K562 (cell line): ENCODE data around the gene PPRC1. TPM values are rescaled to one million over a fixed set of nuclear protein-coding genes. Genes with fewer than 3 reads are reported as not detected.

Experiments used
- ADNP ChIP-seq: fragments of 200-800 bp; sonication (Bioruptor generic); IDR thresholded peaks from 2 replicates; pipeline ENCODE4 v1.6.1; 2016; ENCODE audit warnings: missing genetic modification characterization, missing compliant biosample characterization
- CEBPB ChIP-seq: fragments of 450-650 bp; IDR thresholded peaks from 2 replicates; pipeline ENCODE4 v1.6.1; 2016; ENCODE audit warnings: missing genetic modification characterization, missing compliant biosample characterization
- CREB1 ChIP-seq, 2 experiments: sonication (generic) in 1 of 2; formaldehyde crosslinking in 1 of 2; IDR thresholded peaks; 2 replicates each; pipeline versions ENCODE4 v1.6.1 to v1.8.0; 2012 to 2022; ENCODE audit warnings: inconsistent platforms in 1 of 2, mild to moderate bottlenecking in 1 of 2, missing genetic modification reagents in 1 of 2, moderate library complexity in 1 of 2
- GABPB1 ChIP-seq: sonication (generic); formaldehyde crosslinking; IDR thresholded peaks from 2 replicates; pipeline ENCODE4 v1.8.0; 2022; ENCODE audit warnings: mild to moderate bottlenecking, missing genetic modification reagents
- GATA2 ChIP-seq: sonication (generic); formaldehyde crosslinking; IDR thresholded peaks from 2 replicates; pipeline ENCODE4 v1.4.0; 2020; ENCODE audit warnings: mild to moderate bottlenecking, missing genetic modification reagents
- HDAC2 ChIP-seq: fragments of 450-650 bp; IDR thresholded peaks from 2 replicates; pipeline ENCODE4 v1.6.1; 2016; ENCODE audit warnings: mild to moderate bottlenecking
- HDAC8 ChIP-seq: fragments of 450-650 bp; IDR thresholded peaks from 2 replicates; pipeline ENCODE4 v1.6.1; 2016; ENCODE audit warnings: mild to moderate bottlenecking, missing genetic modification characterization, moderate library complexity, missing compliant biosample characterization
- LEF1 ChIP-seq: fragments of 450-650 bp; IDR thresholded peaks from 2 replicates; pipeline ENCODE4 v1.6.1; 2016; ENCODE audit warnings: mild to moderate bottlenecking
- NONO ChIP-seq, 2 experiments: fragments of 200-400 bp in 1 of 2; fragments of 450-650 bp in 1 of 2; formaldehyde crosslinking in 1 of 2; IDR thresholded peaks; 2 replicates each; pipeline ENCODE4 v1.6.1; 2017; ENCODE audit warnings: low read depth in 2 of 2, mild to moderate bottlenecking in 2 of 2, moderate library complexity in 2 of 2, low read length in 1 of 2
- RNF2 ChIP-seq: sonication (generic); IDR thresholded peaks from 2 replicates; pipeline ENCODE4 v1.6.1; 2016
- SNRNP70 ChIP-seq: fragments of 200-400 bp; formaldehyde crosslinking; optimal IDR thresholded peaks from 2 replicates; pipeline ENCODE3; 2017; ENCODE audit warnings: low read depth, low read length
- TARDBP ChIP-seq: fragments of 450-650 bp; IDR thresholded peaks from 2 replicates; pipeline ENCODE4 v1.6.1; 2016
- ZNF263 ChIP-seq: sonication (generic); formaldehyde crosslinking; IDR thresholded peaks from 2 replicates; pipeline ENCODE4 v1.8.0; 2022; ENCODE audit warnings: mild to moderate bottlenecking, missing genetic modification reagents, borderline replicate concordance
- ZNF431 ChIP-seq: sonication (generic); formaldehyde crosslinking; IDR thresholded peaks from 2 replicates; pipeline ENCODE4 v1.8.0; 2022; ENCODE audit warnings: mild to moderate bottlenecking, missing genetic modification reagents
- polyA plus RNA-seq, 8 experiments: library from polyadenylated mRNA; depleted of rRNA in 4 of 8; stranded (reverse) in 5 of 8; unstranded in 3 of 8; fragments of >200 nt; fragmentation: Nextera tagmentation in 2 of 8; fragmentation: Illumina TruSeq in 1 of 8; extraction: Ambion mirVana in 2 of 8; extraction: Trizol in 1 of 8; gene quantifications; 2 replicates each; pipeline versions ENCODE4 v1.2.1 to v1.2.3, GENCODE V29; 2011 to 2014; ENCODE audit warnings: inconsistent platforms in 1 of 8, missing spikeins in 1 of 8
- total RNA-seq, 7 experiments: library from RNA; depleted of rRNA in 6 of 7; stranded (reverse); fragments of >200 nt in 6 of 7; fragmentation: Illumina TruSeq in 2 of 7; extraction: Trizol in 2 of 7; gene quantifications; 2 replicates each; pipeline versions ENCODE4 v1.2.1 to v1.2.3, GENCODE V29; 2011 to 2021; ENCODE audit warnings: low replicate concordance in 1 of 7
- TF ChIP-seq, protein P1 (sequence below), 2 experiments: fragments of 450-650 bp; conservative IDR thresholded peaks; 2 replicates each; pipeline ENCODE4 v1.6.1; 2017; ENCODE audit warnings: mild to moderate bottlenecking in 2 of 2, moderate library complexity in 2 of 2
- TF ChIP-seq, protein P2 (sequence below): fragments of 250-450 bp; sonication (Bioruptor Pico); IDR thresholded peaks from 2 replicates; pipeline ENCODE4 v1.5.0; 2021
- TF ChIP-seq, protein P3 (sequence below): sonication (generic); formaldehyde crosslinking; IDR thresholded peaks from 2 replicates; pipeline ENCODE4 v1.8.1; 2022; ENCODE audit warnings: missing genetic modification reagents
- TF ChIP-seq, protein P4 (sequence below): sonication (generic); formaldehyde crosslinking; IDR thresholded peaks from 2 replicates; pipeline ENCODE4 v1.8.1; 2022; ENCODE audit warnings: missing genetic modification reagents

The PPRC1 gene
- total and polyA plus RNA-seq, 9 of the 15 experiments (the other 6 are each of a cell fraction or from before 2014, with no cell fraction given) = 8.5 to 47.1 (median 16.2) TPM

DNA sequence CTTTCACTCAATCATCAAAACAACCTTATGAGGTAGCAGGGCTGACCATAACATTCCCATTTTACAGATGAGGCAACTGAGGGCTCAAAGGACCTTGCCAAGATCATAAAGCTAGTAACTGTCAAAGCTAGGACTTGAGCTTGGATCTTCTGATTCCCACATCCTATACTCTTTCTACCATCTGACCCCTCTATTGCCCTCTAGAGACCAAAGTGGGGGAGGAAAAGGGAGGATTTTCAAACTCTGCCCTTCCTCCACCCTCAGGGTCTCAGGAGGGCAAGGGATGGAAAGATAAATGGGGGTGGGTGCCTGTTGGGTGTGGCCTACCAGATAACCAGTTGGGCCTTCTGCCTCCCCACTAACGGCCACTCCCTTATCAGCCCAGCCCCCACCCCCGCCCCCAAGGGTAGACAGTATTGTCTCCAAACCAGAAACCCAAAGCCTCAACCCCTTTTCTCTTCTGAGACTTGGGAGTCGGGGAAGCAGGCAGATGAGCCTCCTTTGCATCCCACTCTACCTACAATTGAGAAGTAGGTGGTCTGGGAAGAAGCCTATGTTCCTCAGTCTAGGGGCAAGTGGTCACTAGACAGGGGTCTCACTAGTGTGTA lies 20.5 kb upstream of the PPRC1 start (continued):
- TF ChIP-seq, protein P1, sequence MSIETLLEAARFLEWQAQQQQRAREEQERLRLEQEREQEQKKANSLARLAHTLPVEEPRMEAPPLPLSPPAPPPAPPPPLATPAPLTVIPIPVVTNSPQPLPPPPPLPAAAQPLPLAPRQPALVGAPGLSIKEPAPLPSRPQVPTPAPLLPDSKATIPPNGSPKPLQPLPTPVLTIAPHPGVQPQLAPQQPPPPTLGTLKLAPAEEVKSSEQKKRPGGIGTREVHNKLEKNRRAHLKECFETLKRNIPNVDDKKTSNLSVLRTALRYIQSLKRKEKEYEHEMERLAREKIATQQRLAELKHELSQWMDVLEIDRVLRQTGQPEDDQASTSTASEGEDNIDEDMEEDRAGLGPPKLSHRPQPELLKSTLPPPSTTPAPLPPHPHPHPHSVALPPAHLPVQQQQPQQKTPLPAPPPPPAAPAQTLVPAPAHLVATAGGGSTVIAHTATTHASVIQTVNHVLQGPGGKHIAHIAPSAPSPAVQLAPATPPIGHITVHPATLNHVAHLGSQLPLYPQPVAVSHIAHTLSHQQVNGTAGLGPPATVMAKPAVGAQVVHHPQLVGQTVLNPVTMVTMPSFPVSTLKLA (conservative IDR thresholded peaks at IDR 0.05) = peak; percentile 43 to 66
- TF ChIP-seq, protein P2, sequence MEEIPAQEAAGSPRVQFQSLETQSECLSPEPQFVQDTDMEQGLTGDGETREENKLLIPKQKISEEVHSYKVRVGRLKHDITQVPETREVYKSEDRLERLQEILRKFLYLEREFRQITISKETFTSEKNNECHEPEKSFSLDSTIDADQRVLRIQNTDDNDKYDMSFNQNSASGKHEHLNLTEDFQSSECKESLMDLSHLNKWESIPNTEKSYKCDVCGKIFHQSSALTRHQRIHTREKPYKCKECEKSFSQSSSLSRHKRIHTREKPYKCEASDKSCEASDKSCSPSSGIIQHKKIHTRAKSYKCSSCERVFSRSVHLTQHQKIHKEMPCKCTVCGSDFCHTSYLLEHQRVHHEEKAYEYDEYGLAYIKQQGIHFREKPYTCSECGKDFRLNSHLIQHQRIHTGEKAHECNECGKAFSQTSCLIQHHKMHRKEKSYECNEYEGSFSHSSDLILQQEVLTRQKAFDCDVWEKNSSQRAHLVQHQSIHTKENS (CRISPR knock-in tag) = no peak
- TF ChIP-seq HDAC2 = peak; percentile 96
- no peak for TF ChIP-seq TARDBP
- TF ChIP-seq SNRNP70 = no peak
- TF ChIP-seq, protein P3, sequence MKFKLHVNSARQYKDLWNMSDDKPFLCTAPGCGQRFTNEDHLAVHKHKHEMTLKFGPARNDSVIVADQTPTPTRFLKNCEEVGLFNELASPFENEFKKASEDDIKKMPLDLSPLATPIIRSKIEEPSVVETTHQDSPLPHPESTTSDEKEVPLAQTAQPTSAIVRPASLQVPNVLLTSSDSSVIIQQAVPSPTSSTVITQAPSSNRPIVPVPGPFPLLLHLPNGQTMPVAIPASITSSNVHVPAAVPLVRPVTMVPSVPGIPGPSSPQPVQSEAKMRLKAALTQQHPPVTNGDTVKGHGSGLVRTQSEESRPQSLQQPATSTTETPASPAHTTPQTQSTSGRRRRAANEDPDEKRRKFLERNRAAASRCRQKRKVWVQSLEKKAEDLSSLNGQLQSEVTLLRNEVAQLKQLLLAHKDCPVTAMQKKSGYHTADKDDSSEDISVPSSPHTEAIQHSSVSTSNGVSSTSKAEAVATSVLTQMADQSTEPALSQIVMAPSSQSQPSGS (CRISPR knock-in tag) = no peak
- TF ChIP-seq, protein P4, sequence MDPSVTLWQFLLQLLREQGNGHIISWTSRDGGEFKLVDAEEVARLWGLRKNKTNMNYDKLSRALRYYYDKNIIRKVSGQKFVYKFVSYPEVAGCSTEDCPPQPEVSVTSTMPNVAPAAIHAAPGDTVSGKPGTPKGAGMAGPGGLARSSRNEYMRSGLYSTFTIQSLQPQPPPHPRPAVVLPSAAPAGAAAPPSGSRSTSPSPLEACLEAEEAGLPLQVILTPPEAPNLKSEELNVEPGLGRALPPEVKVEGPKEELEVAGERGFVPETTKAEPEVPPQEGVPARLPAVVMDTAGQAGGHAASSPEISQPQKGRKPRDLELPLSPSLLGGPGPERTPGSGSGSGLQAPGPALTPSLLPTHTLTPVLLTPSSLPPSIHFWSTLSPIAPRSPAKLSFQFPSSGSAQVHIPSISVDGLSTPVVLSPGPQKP = no peak
- TF ChIP-seq RNF2 = peak; percentile 94
- peak; percentile 21; the same call in 1 of the 2 replicates for TF ChIP-seq ZNF263 (CRISPR knock-in tag)
- TF ChIP-seq GABPB1 (CRISPR knock-in tag) = no peak
- TF ChIP-seq CEBPB = no peak
- peak; percentile 97 for TF ChIP-seq ADNP (tag)
- no peak for TF ChIP-seq ZNF431 (CRISPR knock-in tag)
- peak; percentile 84 for TF ChIP-seq GATA2 (CRISPR knock-in tag)
- TF ChIP-seq NONO (IDR thresholded peaks at IDR 0.05; ENCODE audit: low read depth in 2 of 2, low read length in 1 of 2) = peak in 1 of 2 experiments; percentile 35; a peak in 1 of 4 replicates
- TF ChIP-seq HDAC8 (tag) = no peak
- peak; percentile 87 for TF ChIP-seq LEF1
- TF ChIP-seq CREB1 (IDR thresholded peaks at IDR 0.05) = no peak
- TF ChIP-seq CREB1 (CRISPR knock-in tag; IDR thresholded peaks at IDR 0.05) = no peak
